GM11168 (cell line): ENCODE results near the gene TRPM3.

Source experiments
- in situ Hi-C: fragments of 300-500 bp; cut with MboI; formaldehyde crosslinking; loops from one replicate; pipeline ENCODE4 v1.12.0; 2022; ENCODE audit warnings: low sequenced_read_pairs; ENCODE audit not compliant: unreplicated experiment

Gene TRPM3

DNA sequence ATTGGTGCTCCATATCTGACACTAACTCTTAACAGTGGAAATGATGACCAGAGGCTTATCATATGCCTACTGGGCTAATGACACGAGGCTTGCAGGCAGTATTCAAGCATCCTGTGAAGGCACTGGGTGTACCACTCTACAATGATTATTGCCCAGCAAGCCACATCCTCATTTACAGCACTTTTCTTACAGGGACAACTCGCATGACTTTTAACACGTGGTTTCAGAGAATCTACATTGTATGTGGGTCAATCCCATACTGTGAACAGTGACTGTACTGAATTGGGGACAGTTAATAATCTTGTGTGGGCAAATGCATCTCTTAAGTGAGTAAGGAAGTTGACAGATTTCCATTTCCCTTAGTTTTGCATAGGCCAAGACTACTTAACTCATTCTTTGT is 260.0 kb downstream of the TRPM3 start:
- in situ Hi-C loops: no loop called here

DNA sequence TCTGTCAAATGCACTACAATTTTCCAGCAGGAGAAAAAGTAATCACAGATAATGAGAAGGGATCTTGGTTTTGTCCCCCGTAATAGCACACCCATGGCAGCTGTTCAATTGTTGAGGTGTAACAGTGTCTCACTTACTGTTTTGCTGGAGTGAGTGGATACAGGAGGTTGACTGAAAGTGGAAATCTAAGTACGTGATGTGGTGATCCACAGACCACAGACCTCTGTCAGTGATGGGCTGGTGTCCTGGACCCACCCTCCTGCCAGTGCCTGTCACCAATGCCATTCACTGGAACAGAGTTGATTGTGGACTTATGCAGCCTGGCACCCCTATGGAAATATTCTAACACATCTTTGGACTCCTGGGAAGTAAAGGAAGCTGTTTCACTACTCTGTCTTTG is 261.7 kb downstream of the TRPM3 start:
- in situ Hi-C loops: no loop called here

DNA sequence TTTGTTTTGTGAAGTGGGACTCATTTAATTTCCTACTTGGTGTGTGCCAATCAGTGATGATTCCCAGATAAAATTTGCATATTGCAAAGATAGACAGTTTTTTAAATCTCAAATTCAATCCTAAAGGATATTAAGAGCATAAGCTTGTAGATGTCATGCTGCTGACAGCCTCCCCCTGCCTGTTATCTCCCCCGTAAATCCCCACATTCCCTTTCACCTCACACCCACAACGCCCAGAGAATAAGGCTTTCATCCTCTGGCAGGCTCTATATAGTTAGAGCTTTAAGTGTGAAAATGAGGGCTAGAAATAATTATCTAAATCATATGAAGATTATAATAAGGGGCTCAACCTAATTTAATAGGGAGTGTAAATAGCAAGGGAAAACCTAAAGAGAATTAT is 265.0 kb downstream of the TRPM3 start:
- in situ Hi-C loops: no loop called here

DNA sequence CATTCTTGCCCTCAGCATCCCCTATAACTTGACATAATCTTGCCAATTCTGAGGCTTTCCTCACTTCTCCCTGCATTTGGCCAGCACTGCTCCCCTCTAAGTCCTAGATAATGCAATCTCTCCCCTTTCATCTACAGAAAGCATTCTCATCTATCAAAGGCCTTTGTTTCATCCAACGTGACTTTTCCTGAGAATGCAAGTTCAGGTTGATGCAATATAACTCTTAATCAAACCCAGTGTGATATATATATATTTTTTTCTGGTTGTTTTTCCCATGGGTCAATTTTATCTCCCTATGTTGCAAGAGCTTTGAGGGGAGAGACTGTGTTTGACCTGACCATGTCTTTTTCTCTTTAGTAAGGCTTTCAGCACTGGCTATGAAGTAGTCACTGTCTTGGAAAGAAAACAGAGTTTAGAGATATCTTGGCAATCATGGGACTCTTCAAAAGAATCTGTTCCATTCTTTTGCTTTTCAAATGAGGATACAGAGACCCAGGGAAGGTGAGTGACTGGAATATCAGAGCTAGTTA is 268.6 kb downstream of the TRPM3 start:
- in situ Hi-C loops: no loop called here

DNA sequence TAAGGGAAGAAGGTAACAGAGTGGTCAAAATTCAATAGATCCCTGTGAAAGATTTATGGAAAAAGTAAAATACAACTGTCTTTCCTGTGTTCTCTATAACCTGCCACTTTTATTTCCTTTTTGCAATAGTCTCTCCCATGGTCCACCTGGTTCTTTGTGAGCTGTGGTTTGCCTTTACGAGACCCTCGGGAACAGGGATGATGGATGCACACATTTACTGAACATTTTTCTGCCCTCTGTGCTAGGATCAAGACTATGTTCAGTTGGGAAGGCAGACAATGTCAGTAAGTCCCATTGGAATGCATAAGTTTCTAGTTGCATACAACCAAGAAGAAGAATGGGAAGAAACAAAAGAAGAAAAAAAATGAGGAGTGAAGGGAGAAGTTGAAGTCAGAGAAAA is 281.2 kb downstream of the TRPM3 start:
- in situ Hi-C loops: no loop called here

DNA sequence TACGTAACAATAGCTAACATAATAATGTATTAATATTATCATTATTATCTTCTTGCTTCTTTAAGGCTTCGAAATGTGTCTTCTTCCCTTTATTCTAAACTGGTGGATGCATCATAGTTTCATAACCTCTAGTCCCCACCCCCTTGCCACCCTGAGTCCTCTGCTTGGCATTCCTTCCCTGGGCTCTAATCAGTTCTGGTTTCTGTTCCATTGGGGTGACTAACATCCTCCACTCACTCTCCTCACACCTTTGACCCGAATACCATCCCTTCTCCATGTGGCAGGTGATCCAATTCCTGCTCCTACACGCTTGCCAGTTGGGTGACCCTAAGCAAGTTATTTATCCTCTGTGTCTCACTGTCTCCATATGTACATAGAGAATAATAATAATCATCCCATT is 286.1 kb downstream of the TRPM3 start:
- in situ Hi-C loops: no loop called here

DNA sequence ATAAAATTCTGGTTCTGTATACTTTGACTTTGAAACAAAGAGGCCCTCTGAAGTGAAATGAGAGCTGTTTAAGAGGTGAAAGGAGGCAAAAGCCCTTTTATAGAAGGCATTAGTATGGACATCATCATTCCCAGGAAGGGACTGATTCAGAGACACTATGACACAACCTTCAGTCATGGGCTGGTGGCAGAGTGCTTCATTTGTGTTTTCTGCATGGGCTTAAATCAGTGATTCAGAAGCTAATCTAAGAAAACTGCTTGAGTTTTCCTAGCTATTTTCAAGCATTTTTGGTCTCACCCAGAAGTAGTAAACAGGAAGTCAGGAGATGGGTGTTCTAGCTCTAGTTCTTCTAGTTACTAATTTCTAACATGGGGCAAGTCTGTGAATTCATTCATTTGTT is 288.9 kb downstream of the TRPM3 start:
- in situ Hi-C loops: no loop called here

DNA sequence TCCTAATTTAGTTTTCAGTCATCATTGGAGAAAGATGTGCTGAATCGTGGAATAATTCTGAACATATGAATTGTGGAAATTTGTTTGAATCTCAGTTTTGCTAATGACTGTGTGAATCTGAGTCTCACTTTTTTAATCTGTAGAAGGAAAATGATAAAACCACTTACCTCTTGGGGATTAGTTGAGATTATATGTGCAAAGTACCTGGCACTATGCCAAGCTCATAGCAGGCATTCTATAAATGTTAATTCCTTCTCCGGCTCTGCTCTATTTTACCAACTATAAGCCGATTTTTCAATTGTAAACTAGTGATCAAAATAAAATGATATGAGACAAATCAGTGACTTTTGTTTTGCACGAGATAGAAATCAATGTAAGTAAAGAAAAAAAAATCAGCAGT is 290.8 kb downstream of the TRPM3 start:
- in situ Hi-C loops: no loop called here

DNA sequence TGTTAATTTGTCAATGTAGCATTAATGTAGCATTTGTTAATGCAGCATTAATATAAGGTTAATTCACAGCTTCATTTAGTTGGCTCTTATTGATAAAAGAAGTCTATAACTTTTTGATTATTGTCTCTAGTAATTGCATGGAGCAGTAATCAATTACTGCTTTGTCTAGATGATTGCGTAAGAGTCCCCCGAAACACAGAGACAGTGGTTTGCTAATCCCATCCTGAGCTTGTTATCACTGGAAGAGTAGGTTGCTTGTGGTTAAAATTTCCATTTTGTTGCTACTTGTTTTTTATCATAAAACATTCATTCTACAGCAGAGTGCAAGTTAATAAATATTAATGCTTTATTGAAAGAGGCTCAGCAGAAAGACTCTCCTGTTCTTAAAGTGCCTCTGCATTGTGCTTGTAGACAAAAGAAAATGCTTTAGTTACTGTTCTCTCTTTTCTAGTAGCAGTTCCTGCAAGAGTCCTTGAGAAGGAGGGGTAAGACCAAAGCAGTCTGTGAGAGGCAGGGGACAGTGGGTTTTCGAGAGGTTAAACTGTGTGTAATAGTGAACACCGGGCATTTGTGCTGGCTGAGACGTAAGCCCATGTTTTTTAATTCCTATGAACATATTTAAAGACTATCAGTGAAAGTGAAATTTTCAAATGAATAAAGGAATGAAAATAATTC is 291.7 kb downstream of the TRPM3 start:
- in situ Hi-C loops: no loop called here

DNA sequence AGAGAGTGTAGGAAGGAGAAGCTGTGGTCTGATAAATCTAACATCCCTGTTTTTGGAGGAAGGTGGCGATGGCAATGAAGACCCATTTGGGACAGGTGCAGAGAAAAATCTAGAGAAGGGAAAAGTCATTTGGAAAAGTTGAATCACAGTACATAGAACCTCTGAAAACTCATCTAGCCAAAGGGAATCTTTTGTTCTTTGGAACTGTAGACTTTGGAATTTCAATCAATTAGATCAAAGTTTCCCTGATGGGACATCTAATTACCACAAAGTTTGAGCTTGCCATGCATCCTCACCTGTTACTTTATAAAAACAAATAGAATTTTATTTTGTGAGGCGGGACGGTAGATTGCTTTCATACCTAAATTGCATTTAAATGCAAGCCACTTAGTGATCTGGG is 294.9 kb downstream of the TRPM3 start:
- in situ Hi-C loops: no loop called here

DNA sequence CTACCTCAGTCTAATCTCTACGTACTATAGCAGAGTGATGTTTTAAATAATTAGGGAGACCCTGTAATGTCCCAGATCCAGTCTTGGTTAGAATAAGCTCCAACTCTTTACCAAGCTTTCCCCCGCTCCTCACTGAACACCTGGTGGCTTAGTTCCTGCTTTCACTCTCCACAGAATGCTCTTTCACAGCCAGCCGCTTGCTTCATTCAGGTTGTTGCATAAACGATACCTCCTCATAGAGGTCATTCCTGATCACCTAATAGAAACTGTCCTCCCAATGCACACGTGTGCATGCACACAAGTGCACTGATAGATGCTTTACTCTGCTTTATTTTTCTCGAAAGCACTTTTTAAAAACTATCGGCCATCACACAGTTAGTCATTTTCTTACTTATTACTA is 298.1 kb downstream of the TRPM3 start:
- in situ Hi-C loops: no loop called here

DNA sequence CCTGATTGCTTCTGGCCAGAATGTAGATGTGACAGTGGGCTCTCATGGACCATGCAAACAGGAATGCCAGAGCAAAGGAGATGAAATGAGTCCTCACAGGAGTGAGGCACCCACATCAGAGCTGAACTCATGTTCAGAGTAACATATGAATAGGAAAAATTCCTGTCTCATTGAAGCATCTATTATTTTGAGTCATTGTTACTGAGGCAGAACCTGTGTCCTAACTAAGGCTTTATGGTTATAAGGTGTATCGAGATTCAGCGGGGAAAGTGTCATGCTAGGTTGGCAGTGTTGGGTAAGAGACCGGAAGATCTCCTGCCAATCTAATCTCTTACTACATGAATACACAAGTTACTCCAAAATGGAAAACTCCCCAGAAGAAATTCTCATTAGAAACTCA is 304.1 kb downstream of the TRPM3 start:
- in situ Hi-C loops: no loop called here

DNA sequence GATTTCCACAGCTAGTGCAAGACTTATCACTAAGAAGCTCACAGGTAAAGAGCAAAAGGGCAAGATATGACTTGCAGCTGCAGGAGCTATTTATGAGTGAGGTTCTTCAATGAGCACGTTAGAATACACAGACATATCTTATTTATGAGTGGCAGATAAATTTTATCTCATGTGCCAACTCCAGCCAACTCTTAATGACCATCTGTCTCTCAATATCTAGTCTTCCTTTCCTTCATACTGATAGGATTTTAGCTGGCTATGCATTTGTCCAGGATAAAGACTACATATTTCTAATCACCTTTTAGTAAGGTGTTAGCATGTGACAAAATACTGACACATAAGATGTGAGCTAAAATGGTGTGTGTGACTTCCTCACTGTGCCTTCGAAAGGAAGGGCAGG is 304.5 kb downstream of the TRPM3 start:
- in situ Hi-C loops: no loop called here

DNA sequence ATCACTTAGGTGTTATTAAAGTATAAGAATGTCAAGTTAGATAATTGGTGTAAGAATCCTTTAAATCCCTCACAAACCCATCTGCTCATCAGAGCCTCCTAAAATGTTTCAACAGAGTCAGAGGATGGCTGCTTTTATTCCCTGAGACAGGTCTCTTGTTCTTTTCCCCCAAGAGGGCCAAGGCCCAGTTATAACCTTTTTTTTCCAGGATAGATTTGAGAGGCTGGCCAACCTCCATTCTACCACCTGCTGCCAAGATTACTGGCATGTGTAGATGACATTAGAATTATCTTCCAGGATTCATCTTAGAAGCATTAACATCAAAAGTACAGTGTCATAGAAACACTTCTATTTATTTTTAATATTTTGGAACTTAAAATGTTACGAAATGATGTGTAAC is 305.1 kb downstream of the TRPM3 start:
- in situ Hi-C loops: no loop called here

DNA sequence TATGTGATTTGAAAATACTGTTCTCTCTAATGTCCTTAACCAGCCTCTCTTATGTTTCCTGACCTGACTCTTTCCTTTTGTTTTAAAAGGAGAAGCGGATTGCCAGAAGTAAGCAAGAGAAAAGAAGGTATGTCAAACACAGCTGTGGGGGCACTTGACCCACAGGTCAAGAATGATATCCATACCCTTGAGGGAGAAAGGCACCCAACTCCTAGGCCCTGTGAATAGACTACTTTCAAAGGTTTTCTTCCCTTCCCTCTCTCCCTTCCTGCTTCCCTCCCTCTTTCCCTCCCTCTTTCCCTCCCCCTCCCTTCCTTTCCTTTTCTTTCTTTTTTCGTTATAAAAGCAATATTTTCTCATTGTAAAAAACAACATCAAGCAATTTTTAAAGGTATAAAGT is 306.8 kb downstream of the TRPM3 start:
- in situ Hi-C loops: no loop called here

DNA sequence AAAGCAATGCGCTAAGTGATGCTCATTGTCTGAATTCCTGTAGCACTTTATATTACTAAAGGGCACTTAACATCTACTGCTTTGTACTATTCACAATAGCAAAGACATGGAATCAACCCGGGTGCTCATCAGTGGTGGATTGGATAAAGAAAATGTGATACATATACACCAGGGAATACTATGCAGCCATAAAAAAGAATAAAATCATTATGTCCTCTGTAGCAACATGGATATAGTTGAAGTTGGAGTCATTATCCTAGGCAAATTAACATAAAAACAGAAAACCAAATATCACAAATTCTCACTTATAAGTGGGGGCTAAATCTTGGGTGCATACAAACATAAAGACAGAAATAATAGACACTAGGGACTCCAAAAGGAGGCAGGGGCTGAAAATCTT is 308.3 kb downstream of the TRPM3 start:
- in situ Hi-C loops: no loop called here

DNA sequence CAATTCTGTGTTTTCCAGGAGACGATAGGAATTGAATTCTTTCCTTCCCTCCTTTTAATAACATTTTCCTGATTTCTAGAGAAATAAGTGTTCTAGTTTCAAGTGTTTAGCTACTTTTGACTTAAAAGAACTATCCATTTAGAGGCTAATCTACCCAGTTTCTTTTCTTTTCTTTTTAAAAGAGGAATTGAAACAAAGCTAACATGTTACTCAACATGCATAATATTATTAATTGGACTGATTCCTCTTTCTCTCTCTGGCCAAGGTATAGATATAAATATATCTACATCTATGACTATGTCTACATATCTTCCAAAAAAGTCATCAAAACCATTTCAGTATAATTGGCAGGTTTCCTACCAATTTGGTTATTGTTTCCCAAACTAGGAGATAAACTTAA is 309.8 kb downstream of the TRPM3 start:
- in situ Hi-C loops: no loop called here

DNA sequence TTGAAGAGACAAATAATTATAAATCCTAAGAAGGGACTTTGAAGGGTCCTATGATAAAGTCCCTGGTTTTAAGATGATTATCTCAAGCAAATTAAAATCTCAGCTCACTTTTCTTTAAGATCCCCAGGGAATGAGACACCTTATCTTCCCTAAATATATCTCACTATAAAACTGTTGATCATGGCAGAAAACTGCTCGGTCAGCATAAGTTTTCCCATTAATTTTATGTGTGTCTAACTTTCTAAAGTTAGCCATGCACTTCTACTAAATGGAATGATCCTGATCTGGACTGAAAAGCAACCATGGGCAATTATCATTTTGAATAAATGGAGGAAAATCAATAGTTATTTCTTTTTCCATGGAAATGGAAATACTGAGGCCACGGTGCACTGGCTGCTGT is 314.5 kb downstream of the TRPM3 start:
- in situ Hi-C loops: no loop called here

DNA sequence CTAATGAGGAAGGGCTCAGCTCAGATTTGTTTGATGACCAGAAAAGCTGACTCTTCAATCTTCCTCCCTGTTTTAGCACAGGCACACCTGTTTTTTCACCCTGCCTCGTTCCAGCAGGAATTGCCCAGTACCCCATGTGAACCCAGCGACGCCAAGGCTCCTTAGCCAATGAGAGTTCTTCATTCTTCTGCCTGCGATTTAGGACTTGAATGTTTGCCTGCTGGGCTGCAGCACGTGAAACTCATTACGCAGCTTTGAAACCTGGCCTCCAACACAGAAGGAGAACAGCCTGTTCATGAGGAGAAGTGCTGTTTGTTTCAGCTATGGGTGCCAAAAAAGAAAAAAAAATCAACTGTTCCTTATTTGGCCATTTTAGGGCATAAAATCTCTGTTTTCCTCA is 315.5 kb downstream of the TRPM3 start:
- in situ Hi-C loops: no loop called here

DNA sequence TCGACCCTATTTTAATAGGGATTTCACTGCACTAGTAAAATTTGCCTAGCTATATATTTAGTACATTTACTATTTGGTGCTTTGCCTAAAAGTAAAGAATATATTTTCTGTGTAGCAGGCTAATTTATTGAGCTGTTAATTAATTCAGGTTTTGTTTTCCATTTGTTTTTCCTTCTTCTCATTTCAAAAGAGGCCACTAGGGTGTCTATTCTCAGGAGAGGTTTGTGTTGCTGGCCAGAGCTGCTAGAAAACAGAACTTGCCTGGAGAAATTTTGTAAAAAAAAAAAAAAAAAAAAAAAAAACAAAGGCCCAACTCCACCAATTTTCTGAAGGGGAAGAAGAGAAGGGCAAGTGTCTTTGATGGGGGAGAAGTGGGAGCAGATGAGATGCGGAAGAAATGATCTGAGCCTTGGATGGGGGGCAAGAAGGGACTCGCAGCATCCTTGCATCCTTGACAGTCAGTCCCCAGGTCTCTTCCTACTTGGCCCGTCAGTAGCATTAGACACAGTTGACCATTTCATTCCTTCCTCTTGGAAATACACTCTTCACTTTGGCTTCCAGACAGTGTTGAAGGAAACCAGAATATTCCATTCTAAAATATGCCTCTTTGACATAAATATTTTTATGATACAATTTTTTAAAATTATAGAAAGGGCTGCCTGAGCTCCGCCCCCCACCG is 318.5 kb downstream of the TRPM3 start:
- in situ Hi-C loops: no loop called here

DNA sequence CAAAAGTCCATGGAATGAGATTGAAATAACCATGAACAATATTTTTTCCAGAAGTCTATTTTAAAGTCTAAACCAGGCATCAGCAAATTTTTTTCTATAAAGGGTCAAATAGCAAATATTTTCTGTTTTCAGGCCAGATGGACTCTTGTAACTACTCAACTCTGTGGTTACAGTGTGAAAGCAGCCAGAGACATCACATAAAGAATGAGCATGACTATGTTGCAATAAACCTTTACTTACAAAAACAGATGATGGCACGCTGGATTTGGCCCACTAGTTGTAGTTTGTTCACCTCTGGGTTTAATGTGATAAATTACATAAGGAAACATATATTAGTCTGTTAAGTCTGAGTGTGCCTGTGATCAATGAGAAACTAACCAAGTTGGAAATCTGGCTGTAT is 319.2 kb downstream of the TRPM3 start:
- in situ Hi-C loops: no loop called here

DNA sequence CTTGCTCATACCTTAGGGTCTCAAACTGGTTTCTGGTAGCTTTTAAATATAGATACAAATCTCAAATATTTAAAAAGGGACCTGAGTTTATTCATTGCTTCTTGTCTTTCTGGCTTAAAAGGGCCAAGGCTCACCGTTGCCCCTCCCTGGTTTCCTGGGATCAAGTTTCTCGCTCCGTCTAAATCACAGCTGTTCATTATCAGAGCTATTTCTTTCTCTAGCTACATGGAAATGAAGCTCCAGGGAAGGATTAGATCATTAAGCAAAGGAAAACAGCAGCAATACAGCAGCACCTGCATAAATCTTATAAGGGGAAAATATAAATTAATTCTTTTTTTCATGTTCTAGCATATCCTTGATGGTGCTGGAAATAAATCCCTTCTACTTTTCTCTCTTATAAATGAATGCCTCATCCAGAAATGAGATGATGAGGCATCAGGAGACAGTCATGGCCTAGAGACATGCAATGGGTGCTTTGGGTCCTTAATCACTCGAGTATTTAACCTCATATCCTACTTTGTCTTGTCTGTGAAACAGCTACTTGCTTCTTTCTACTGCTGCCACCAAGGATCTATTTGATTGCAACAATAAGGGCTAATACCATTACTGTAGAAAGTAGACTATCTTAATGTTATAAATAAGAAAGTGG is 320.1 kb downstream of the TRPM3 start:
- in situ Hi-C loops: no loop called here
